Hepatocyte (in vitro differentiated cells): ENCODE results near the gene RAP2C. TPM values are rescaled to one million over a fixed set of nuclear protein-coding genes. Genes with fewer than 3 reads are reported as not detected.

Source experiments
- DNase-seq: peaks from one replicate; pipeline ENCODE4 v3.0.0-alpha.2; 2016; ENCODE audit warnings: low spot score
- H2AFZ ChIP-seq: fragments of 200-600 bp; sonication (generic); 2 replicates; pipeline ENCODE4 v1.6.0; 2016; ENCODE audit warnings: antibody characterized with exemption, mild to moderate bottlenecking
- H3K27ac ChIP-seq: fragments of 200-600 bp; sonication (generic); 2 replicates; pipeline ENCODE4 v1.5.1; 2016; ENCODE audit warnings: mild to moderate bottlenecking
- H3K27me3 ChIP-seq: fragments of 200-600 bp; sonication (generic); 2 replicates; pipeline ENCODE4 v1.6.1; 2016
- H3K36me3 ChIP-seq: fragments of 200-600 bp; sonication (generic); replicated peaks from 2 replicates; pipeline ENCODE4 v1.5.1; 2016; ENCODE audit warnings: low read depth; ENCODE audit not compliant: insufficient read depth
- H3K4me1 ChIP-seq: fragments of 200-600 bp; sonication (generic); 2 replicates; pipeline ENCODE4 v1.5.1; 2016; ENCODE audit warnings: mild to moderate bottlenecking, moderate library complexity; ENCODE audit not compliant: insufficient read depth
- H3K4me2 ChIP-seq: fragments of 200-600 bp; sonication (generic); 2 replicates; pipeline ENCODE4 v1.6.0; 2016
- H3K4me3 ChIP-seq: fragments of 200-600 bp; sonication (generic); 2 replicates; pipeline ENCODE4 v1.5.1; 2016; ENCODE audit warnings: mild to moderate bottlenecking
- H3K79me2 ChIP-seq: fragments of 200-600 bp; sonication (generic); 2 replicates; pipeline ENCODE4 v1.6.0; 2017; ENCODE audit warnings: mild to moderate bottlenecking
- H3K9me2 ChIP-seq: fragments of 200-600 bp; sonication (generic); replicated peaks from 2 replicates; pipeline ENCODE4 v1.6.0; 2017; ENCODE audit warnings: mild to moderate bottlenecking; ENCODE audit not compliant: insufficient read depth
- H3K9me3 ChIP-seq: fragments of 200-600 bp; sonication (generic); 2 replicates; pipeline ENCODE4 v1.5.1; 2016; ENCODE audit warnings: low read depth, mild to moderate bottlenecking
- H4K20me1 ChIP-seq: fragments of 200-600 bp; sonication (generic); 2 replicates; pipeline ENCODE4 v1.6.0; 2016; ENCODE audit warnings: mild to moderate bottlenecking; ENCODE audit not compliant: insufficient read depth, poor library complexity, severe bottlenecking
- EZH2 ChIP-seq: fragments of 200-600 bp; sonication (generic); IDR thresholded peaks from 2 replicates; pipeline ENCODE4 v1.6.1; 2016; ENCODE audit warnings: antibody characterized with exemption, mild to moderate bottlenecking, borderline replicate concordance
- EZH2phosphoT487 ChIP-seq: fragments of 200-600 bp; sonication (generic); IDR thresholded peaks from one replicate; pipeline ENCODE4 v1.6.1; 2018; ENCODE audit warnings: antibody characterized with exemption, mild to moderate bottlenecking, low read depth, moderate library complexity; ENCODE audit not compliant: unreplicated experiment, severe bottlenecking
- WGBS: methylation state at CpG from one replicate; pipeline ENCODE4 v1.1.6; 2016; ENCODE audit warnings: low lambda C conversion rate; ENCODE audit errors: missing lambda C conversion rate; 5-methylcytosine and 5-hydroxymethylcytosine counted together
- polyA plus RNA-seq: library from polyadenylated mRNA; unstranded; fragments of >200 nt; fragmentation: Nextera tagmentation; extraction: Ambion mirVana; gene quantifications from 2 replicates; pipeline ENCODE4 v1.2.1, GENCODE V29; 2016
- total RNA-seq: library from RNA; depleted of rRNA; stranded (reverse); fragments of >200 nt; gene quantifications from 2 replicates; pipeline ENCODE4 v1.2.3, GENCODE V29; 2014
- TF ChIP-seq, protein P1 (sequence below): fragments of 200-600 bp; sonication (generic); IDR thresholded peaks from 2 replicates; pipeline ENCODE4 v1.5.1; 2016; ENCODE audit warnings: antibody characterized with exemption, mild to moderate bottlenecking; ENCODE audit not compliant: poor library complexity

The RAP2C gene
- total and polyA plus RNA-seq, 2 experiments from 2014 or later: 32.2 to 57.4 TPM

DNA sequence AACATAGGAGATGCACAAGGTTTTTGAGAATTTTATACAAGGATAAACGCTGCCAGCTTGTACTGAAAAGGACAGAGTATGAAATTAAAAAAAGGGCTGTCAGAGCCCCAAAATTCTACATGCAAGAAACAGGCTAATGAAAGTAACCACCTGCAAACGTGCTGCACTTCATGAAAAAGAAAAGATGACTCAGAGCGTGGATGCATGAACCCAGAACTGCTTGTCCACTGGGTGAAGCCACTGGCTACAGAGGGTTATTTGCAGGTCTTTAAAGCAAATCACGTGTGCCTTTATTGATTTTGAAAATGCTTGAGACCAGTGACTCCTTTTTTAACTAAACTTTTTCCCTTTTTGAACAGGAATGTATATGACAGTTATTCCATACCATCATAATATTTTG, 66.1 kb downstream of the RAP2C start:
- Histone ChIP-seq H3K36me3 (no peaks in the 10 kb centered on the region), H3K27me3 (no peaks in the 10 kb centered on the region), H2AFZ (no peak overlapping the region), H3K27ac (no peak overlapping the region), H4K20me1 (no peaks in the 10 kb centered on the region), H3K4me1 (no peaks in the 10 kb centered on the region), H3K9me2 (no peaks in the 10 kb centered on the region), H3K4me2 (no peak overlapping the region), H3K9me3 (no peaks in the 10 kb centered on the region), H3K79me2 (no peaks in the 10 kb centered on the region), H3K4me3 (no peak overlapping the region)
- DNase-seq: no peak
- whole genome bisulfite sequencing: 59% methylated on average over 4 of the region's 4 CpGs
- TF ChIP-seq, protein P1, sequence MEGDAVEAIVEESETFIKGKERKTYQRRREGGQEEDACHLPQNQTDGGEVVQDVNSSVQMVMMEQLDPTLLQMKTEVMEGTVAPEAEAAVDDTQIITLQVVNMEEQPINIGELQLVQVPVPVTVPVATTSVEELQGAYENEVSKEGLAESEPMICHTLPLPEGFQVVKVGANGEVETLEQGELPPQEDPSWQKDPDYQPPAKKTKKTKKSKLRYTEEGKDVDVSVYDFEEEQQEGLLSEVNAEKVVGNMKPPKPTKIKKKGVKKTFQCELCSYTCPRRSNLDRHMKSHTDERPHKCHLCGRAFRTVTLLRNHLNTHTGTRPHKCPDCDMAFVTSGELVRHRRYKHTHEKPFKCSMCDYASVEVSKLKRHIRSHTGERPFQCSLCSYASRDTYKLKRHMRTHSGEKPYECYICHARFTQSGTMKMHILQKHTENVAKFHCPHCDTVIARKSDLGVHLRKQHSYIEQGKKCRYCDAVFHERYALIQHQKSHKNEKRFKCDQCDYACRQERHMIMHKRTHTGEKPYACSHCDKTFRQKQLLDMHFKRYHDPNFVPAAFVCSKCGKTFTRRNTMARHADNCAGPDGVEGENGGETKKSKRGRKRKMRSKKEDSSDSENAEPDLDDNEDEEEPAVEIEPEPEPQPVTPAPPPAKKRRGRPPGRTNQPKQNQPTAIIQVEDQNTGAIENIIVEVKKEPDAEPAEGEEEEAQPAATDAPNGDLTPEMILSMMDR: no peak
- TF ChIP-seq EZH2: no peak
- TF ChIP-seq EZH2phosphoT487: no peak

Other genes with a start within 250 kb of the RAP2C start
- gene STK26, start 196.1 kb downstream of the RAP2C start, total RNA-seq: 43.3 and 48.0 TPM in 2 replicates
- gene STK26, start 196.1 kb downstream of the RAP2C start, polyA plus RNA-seq: 25.2 and 29.3 TPM in 2 replicates
- gene FRMD7, start 91.4 kb downstream of the RAP2C start, total RNA-seq: not detected in 2 replicates
- not detected in 2 replicates for gene FRMD7, start 91.4 kb downstream of the RAP2C start, polyA plus RNA-seq